ENCODE measurements around the gene DNPH1.
A peak's percentile ranks its signal among the peaks of the same experiment; 100 is the strongest.

DNPH1 gene

DNA sequence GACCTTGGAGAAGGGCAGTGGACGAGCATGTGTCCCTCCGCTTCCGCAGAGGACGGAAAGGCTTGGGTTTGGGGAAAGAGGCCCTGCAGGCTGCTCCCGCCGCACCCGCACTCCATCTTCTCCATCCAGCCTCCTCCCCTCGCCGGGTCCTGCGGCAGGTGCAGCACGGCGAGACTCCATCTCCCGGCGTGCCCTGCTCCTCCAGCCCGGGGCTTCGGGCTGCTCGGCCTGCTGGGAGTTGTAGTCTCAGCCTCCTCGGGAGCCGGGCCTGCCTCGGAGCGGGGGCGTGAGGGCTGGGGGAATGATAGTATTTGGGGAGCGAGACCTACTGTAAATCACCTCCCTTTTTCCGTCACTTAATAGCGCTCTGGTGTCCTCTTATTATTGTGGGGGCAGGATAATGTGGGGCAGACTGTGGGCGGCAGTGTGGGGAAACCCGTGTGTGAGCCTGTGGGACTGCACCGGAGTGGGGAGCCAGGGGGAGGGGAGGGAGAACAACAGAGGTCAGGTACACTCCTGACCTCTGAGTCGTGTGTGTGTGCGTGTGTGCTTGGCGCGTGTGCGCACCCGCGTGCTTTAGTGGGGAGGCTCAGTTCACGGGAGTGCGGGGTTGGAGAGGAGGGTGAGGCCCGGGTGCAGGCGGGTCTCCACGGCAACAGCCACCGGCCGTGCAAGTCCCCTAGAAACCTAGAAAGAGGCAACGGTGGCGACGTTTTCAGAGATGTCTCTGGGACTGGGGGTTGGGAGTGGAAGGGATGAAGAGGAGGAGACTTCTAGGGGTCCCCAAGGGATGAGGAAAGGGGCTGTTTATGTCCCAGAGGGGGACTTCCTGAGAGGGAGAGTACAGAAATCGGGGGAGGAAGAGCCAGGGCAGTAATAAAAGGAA is 18.1 kb upstream of the DNPH1 start:
- TF ChIP-seq, protein P1, sequence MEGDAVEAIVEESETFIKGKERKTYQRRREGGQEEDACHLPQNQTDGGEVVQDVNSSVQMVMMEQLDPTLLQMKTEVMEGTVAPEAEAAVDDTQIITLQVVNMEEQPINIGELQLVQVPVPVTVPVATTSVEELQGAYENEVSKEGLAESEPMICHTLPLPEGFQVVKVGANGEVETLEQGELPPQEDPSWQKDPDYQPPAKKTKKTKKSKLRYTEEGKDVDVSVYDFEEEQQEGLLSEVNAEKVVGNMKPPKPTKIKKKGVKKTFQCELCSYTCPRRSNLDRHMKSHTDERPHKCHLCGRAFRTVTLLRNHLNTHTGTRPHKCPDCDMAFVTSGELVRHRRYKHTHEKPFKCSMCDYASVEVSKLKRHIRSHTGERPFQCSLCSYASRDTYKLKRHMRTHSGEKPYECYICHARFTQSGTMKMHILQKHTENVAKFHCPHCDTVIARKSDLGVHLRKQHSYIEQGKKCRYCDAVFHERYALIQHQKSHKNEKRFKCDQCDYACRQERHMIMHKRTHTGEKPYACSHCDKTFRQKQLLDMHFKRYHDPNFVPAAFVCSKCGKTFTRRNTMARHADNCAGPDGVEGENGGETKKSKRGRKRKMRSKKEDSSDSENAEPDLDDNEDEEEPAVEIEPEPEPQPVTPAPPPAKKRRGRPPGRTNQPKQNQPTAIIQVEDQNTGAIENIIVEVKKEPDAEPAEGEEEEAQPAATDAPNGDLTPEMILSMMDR (IDR thresholded peaks at IDR 0.05; ENCODE audit: low read depth, low read length): no peak
- DNase-seq (ENCODE audit: low read depth, low spot score): peak; percentile 34
- peak overlapping the region; percentile 44 for H3K4me3 ChIP-seq (ENCODE audit: low read depth, low read length)
- in situ Hi-C loops (cut with HindIII; ENCODE audit: low sequenced_read_pairs): no loop called here

DNA sequence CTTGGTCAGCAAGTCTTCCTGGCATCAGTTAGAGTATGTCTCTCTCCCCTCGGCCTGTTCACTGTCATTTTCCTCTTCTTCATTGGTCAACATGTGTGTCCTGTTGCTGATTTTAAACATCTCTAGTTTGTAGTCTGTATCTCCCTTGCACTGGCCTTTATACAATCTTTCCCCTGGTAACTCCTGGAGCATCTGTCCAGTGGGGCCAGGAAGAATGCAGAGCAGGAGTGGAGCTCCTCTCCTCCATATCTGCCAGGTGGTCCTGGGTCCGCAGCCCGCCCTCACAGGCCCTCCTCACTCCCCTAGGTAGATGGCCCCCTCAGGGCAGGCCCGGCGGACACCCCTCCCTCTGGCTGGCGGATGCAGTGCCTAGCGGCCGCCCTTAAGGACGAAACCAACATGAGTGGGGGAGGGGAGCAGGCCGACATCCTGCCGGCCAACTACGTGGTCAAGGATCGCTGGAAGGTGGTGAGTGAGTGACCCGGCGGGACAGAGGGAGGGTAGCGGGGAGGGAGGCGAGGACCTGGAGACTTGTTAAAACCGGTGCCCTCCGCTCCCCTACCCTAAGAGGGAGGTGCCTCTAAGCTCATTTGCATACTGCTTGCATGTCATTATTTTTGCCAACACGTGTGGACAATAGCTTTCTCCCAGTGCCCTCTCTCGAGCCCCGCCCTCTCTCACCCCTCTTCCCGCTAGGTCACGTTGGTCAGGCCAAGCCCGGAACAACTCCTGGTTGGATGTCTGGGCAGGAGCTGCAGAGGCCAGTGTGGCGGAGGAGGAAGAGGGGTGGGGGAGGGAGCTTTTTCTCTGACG is 17.2 kb upstream of the DNPH1 start:
- TF ChIP-seq, protein P1 (IDR thresholded peaks at IDR 0.05; ENCODE audit: low read depth, low read length): no peak
- in situ Hi-C loops (cut with HindIII; ENCODE audit: low sequenced_read_pairs): no loop called here
- H3K4me3 ChIP-seq (ENCODE audit: low read depth, low read length): peak overlapping the region; percentile 44
- DNase-seq (ENCODE audit: low read depth, low spot score): peak; percentile 8

DNA sequence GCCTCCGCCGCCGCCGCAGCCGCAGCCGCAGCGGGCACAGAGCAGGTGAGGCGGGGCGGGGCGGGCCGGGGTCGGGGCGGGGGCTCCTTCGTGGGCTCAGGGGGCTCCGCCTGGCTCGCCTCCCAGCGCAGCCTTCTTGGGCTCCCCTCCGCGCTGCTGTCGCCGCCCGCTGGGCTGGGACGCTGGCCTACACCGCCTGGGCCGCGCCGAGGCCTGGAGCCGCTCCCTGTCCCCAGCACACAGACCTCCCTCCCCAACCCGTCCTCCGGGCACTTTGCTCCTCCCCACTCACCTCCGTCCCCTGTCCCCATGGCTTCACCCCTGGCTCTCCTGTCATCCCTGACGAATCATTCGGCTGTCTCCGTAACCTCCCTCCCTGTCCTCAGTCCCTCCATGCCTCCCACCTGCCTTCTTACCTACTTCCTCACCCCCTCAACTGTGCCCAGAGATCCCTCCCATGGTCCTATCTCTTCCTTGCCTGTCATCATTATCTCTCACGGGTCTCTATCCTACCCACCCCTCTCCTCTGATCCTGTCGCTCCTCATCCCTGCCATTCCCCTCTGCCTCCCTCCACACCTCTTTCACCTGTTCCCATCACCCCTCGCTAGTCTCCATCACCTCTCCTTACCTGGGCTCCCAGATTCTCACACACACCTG is 14.5 kb upstream of the DNPH1 start:
- no peak overlapping the region for H3K4me3 ChIP-seq (ENCODE audit: low read depth, low read length)
- DNase-seq (ENCODE audit: low read depth, low spot score): no peak
- TF ChIP-seq, protein P1 (IDR thresholded peaks at IDR 0.05; ENCODE audit: low read depth, low read length): no peak
- in situ Hi-C loops (cut with HindIII; ENCODE audit: low sequenced_read_pairs): no loop called here

DNA sequence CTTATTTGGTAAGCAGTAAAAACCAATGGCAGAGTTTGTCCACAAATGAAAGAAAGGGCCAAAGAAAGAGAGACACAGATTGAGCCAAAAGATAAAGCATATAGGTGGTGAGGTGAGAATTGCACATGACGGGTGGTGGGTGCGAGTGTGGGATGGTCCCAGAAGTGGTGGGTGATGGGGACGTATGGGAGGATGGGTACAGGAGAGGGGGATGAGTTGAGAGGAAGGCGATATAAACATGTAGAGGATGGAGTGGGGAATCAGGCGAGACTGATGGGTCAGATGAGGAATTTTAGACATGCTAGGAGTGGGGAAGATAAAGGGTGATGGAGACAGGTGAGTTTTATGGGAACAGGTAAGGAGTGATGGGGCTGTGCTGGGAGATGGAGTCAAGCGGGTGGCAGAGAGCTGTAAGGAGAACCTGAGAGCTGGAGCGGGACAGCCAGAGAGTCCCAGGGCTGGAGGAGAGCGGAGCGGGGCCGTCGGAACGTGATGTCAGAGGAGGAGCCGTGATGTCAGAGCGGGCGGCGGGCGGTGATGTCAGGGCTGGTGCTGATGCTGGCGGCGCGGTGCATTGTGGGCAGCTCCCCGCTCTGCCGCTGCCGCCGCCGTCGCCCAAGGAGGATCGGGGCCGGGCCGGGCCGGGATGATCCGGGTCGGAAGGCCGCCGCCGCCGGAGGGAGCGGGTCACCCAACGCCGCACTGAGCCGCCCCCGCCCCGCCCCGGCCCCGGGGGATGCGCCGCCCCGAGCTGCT is 13.8 kb upstream of the DNPH1 start, which contains the start of gene TTBK1:
Gene TTBK1, plus strand, starts transcription at position 574 of the 756 bp plus-strand sequence. CDS start 3,180 bp downstream, outside the sequence.
- in situ Hi-C loops (cut with HindIII; ENCODE audit: low sequenced_read_pairs): no loop called here
- TF ChIP-seq, protein P1 (IDR thresholded peaks at IDR 0.05; ENCODE audit: low read depth, low read length): no peak
- no peak for DNase-seq (ENCODE audit: low read depth, low spot score)
- H3K4me3 ChIP-seq (ENCODE audit: low read depth, low read length): no peak within 1 kb of the TSS

DNA sequence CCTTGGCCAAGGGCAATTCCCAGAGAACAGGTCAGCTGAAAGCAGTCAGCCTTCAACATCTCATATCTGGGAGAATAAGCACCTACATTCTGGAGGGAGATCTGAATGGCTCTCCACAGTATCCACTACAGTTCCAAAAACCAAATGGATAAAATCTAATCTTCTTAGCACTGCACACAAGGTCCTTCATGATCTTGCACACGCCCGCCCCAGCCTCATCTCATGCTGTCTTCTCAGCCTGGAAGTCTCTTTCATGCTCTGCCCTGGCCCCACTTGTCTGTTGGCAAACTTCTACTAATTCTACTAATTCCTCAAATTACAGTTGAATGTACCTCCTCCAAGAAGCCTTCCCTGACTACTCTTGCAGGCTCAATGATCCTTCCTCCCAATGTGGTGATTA is 12.2 kb upstream of the DNPH1 start:
- no peak for DNase-seq (ENCODE audit: low read depth, low spot score)
- TF ChIP-seq, protein P1 (IDR thresholded peaks at IDR 0.05; ENCODE audit: low read depth, low read length): no peak
- in situ Hi-C loops (cut with HindIII; ENCODE audit: low sequenced_read_pairs): no loop called here
- H3K4me3 ChIP-seq (ENCODE audit: low read depth, low read length): no peak overlapping the region

Measured in astrocyte of the spinal cord (primary cell).